CMK (cell line): ENCODE results near the gene PIK3R1.

Experiments used
- DNase-seq: peaks from one replicate; pipeline ENCODE4 v3.0.0-alpha.2; 2010; ENCODE audit warnings: low read depth

Gene PIK3R1

GRCh38 chr5:68331192-68332079, 115.9 kb downstream of the PIK3R1 start:
- no peak for DNase-seq

DNA sequence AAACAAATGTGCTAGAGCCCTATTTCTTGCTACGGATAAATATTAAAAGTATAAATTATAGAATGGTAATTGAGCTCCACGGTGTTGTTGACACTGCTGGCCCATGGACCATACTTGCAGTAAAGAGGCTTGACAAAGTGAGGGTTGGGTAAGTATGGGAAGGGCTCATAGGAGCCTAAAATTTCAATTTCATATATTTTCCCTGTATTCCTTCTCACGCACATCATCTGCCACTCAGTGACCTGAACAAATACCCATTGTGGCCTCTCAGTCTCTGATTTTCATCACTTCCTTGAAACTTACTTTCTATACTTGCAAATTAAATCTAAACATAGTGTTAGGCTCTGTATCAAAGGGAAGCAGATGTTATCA, 116.5 kb downstream of the PIK3R1 start:
- DNase-seq: no peak

GRCh38 chr5:68332556-68332955, 117.0 kb downstream of the PIK3R1 start:
- DNase-seq: no peak

DNA sequence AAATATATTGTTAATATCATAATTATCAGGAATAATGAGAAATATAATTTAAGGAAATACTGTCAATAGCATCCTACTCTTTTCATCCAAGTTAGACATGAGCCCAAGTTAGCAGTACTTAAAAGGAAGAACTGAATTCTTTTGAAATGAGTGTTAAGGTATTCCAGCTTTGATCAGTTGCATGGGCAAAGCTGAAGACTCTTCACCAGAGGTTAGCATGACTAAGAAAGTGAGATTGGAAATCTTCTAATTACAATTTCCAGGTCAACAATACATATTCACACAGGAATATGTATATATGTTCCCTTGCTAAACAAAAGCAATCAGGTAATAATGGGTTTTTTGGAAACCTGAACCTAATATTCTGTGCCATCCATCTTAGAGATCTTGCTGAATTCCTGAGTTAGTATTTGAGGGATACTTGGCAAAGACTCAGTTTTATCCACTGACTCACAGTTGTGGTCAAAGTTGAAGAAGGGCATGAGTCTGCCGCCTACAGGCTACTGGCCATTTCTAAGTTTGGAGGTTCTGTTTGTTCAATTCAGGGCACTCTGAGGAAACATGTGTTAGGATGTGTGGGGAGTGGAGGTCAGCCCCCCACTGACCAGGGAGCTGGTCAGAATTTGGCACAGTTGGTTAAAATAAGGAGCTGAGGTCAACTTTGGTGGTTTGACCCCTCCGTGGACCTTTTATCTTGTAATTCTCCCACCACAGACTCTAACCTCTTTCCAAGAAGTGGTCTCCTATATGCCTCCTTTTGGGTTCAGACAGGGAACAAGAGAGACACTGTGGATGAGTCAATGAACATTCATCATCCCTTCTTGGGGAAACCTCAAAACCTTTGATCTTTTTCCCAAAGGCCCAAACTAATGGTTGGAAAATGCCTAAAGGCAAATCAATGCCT, 118.3 kb downstream of the PIK3R1 start:
- no peak for DNase-seq

DNA sequence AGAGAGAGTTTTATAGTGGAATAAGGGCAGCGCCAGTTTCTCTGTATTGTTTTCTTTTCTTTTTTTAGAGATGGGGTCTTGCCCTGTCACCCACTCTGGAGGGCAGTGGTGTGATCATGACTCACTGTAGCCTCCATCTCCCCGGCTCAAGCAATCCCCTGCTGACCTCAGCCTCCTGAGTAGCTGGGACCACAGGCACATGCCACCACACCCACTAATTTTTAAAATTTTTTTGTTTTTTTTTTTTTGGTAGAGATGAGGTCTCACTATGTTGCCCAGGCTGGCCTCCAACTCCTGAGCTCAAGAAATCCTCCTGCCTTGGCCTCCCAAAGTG, 119.0 kb downstream of the PIK3R1 start:
- DNase-seq: no peak

- no peak for DNase-seq
Measured at GRCh38 chr5:68335075-68335474, 119.5 kb downstream of the PIK3R1 start.

GRCh38 chr5:68336200-68336599, 120.6 kb downstream of the PIK3R1 start:
- no peak for DNase-seq

- no peak for DNase-seq
Measured at GRCh38 chr5:68337235-68337634, 121.7 kb downstream of the PIK3R1 start.

- no peak for DNase-seq
Measured at GRCh38 chr5:68339921-68340321, 124.4 kb downstream of the PIK3R1 start.

GRCh38 chr5:68341006-68341405, 125.5 kb downstream of the PIK3R1 start:
- DNase-seq: no peak

DNA sequence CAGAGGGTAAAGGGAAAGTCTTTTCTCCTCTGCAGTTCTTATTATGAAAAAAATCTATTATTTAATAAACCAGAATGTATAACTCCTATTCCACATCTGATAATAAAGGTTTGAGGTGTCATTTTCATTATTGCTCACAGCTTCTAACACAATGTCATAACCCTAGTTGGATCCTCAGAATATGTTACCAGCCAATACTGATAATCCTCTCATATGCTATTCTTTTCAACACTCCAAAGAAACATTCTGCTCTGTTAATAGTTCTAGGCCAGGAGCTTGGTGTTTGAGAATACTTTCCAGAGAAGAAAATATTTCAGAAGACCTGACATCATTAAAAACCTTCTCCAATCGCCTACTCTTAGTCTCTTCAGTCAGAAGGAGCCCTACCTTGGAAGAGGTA, 127.1 kb downstream of the PIK3R1 start:
- no peak for DNase-seq

GRCh38 chr5:68343421-68343826, 127.9 kb downstream of the PIK3R1 start:
- no peak for DNase-seq

GRCh38 chr5:68344447-68345111, 129.0 kb downstream of the PIK3R1 start:
- no peak for DNase-seq

GRCh38 chr5:68345171-68345570, 129.6 kb downstream of the PIK3R1 start:
- no peak for DNase-seq

GRCh38 chr5:68345582-68345981, 130.0 kb downstream of the PIK3R1 start:
- no peak for DNase-seq

GRCh38 chr5:68347536-68347935, 132.0 kb downstream of the PIK3R1 start:
- DNase-seq: no peak

DNA sequence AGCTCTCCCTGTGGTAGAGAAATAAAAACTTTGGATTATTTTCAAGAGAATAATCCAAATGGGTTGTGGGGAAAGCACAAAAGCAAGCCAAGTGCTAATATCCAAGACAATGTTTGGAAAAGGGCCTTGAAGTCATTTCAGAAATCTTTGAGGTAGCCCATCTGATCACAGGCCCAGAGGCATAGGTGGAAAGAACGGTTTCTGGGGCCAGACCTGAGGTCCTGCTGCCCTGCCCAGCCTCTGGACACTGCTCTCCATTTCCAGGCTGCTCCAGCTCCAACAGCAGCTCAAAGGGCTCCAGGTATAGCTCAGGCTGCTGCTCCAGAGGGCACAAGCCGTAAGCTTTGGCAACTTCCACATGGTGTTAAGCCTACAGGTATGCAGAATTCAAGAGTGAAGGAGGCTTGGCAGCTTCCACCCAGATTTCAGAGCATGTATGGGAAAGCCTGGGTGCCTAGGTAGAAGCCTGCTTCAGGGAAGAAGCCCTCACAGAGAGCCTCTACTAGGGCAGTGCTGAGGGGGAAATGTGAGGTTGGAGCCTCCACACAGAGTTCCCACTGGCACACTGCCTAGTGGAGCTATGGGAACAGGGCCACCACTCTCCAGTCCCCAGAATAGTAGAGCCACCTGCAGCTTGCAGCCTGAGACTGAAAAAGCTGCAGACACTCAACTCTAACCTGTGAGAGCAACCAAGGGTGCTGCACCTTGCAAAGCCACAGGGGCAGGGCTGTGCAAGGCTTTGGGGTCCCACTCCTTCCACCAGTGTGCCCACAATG, 133.1 kb downstream of the PIK3R1 start:
- DNase-seq: no peak

- no peak for DNase-seq
Measured at GRCh38 chr5:68350176-68350575, 134.6 kb downstream of the PIK3R1 start.
